Measurements from ENCODE around the gene TCF7L2. TPM values are rescaled to one million over a fixed set of nuclear protein-coding genes. Genes with fewer than 3 reads are reported as not detected.

The TCF7L2 gene
- total RNA-seq, 1 donor from 2014 or later, result 8.2 TPM

- H3K27ac ChIP-seq, result no peak overlapping the region
- no peak for TF ChIP-seq CTCF (IDR thresholded peaks at IDR 0.05)
- H3K4me1 ChIP-seq, result peaks cover 0 to 6% of the 10 kb centered on the region in 2 donors
- no peaks in the 10 kb centered on the region for H3K36me3 ChIP-seq
- no peaks in the 10 kb centered on the region for H3K27me3 ChIP-seq
- intact Hi-C loops (cut with DNase I), result loop anchor here (5.0 kb wide), 4 partner anchors 107 to 562 kb away; no protein-coding TSS in a partner anchor
- H3K4me3 ChIP-seq, result no peak overlapping the region
- no peak for DNase-seq (ENCODE audit: low spot score in 2 of 2)
- no peaks in the 10 kb centered on the region for H3K9me3 ChIP-seq
Measured at GRCh38 chr10:113129117-113129516, 179.1 kb downstream of the TCF7L2 start.

GRCh38 chr10:113130014-113130641, 180.1 kb downstream of the TCF7L2 start:
- no peaks in the 10 kb centered on the region for H3K36me3 ChIP-seq
- intact Hi-C loops (cut with DNase I), result no loop called here
- no peak overlapping the region for H3K4me3 ChIP-seq
- no peak for TF ChIP-seq CTCF (IDR thresholded peaks at IDR 0.05)
- no peak overlapping the region for H3K27ac ChIP-seq
- DNase-seq (ENCODE audit: low spot score in 2 of 2), result no peak
- peaks cover 0 to 6% of the 10 kb centered on the region in 2 donors for H3K4me1 ChIP-seq
- no peaks in the 10 kb centered on the region for H3K27me3 ChIP-seq
- no peaks in the 10 kb centered on the region for H3K9me3 ChIP-seq

DNA sequence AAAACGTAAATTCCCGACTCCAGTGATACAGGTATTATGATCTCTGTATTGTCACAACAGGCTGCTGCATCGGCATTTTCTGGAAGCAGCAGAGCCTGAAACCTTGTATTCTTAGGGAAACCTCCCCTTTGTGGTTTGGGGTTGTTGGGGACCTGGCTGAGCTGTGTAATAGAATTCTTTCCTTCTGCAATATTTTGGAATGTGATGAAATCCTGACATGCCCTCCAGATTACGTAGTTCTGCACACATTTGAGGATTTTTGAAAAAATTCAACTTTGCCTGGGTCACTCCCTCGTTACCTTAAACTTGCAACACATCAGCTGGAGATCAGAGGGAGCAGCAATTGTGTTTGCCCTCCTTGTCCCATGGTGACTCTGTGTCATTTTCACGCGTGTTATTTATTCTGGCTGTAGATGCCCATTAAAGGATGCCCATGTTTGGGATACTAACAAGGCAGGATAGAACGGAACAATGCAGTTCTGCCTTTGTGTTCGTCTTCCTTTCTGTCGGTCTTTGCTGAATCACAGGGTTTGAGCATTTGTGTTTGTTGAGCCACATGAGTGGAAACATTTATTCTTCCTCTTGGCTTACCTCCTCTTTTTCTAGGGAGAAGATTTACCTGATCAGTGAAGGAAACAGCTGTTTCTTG, 181.7 kb downstream of the TCF7L2 start:
- H3K27ac ChIP-seq, result no peak overlapping the region
- no peak for TF ChIP-seq CTCF (IDR thresholded peaks at IDR 0.05)
- H3K9me3 ChIP-seq, result no peaks in the 10 kb centered on the region
- DNase-seq (ENCODE audit: low spot score in 2 of 2), result no peak
- H3K4me3 ChIP-seq, result no peak overlapping the region
- no peaks in the 10 kb centered on the region for H3K27me3 ChIP-seq
- no peaks in the 10 kb centered on the region for H3K36me3 ChIP-seq
- intact Hi-C loops (cut with DNase I), result no loop called here
- H3K4me1 ChIP-seq, result peaks cover 0 to 2% of the 10 kb centered on the region in 2 donors

DNA sequence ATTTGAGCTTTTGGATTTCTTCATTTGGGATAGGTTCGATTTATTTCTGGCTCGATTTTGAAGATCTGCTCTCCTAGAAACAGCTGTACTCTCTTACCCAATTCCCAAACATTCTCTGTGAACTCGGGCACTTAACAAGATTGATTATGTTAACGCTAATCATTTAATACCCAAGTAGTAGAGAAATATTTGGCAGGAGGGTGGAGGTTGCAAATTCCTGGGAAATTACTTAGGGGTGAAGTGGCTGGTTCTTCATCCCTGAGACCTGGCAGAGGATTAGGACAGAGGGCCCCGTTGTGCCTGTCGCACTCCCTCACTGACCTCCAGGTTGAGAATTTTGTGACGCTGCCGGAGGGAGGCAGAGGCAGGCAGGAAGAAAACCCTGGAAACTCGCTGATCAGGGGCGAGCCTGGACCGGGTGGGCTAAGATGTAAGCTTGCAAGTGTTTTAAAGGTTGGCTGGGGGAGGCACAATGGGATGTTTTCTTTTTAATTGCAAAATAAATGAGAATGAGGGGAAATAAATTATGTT, 182.6 kb downstream of the TCF7L2 start:
- no peak for DNase-seq (ENCODE audit: low spot score in 2 of 2)
- Histone ChIP-seq H3K4me3 (no peak overlapping the region), H3K9me3 (no peaks in the 10 kb centered on the region), H3K27me3 (no peaks in the 10 kb centered on the region), H3K36me3 (no peaks in the 10 kb centered on the region), H3K27ac (no peak overlapping the region), H3K4me1 (peaks cover 0 to 2% of the 10 kb centered on the region in 2 donors)
- intact Hi-C loops (cut with DNase I), result no loop called here
- TF ChIP-seq CTCF (IDR thresholded peaks at IDR 0.05), result no peak

- Histone ChIP-seq H3K4me3 (no peak overlapping the region), H3K36me3 (no peaks in the 10 kb centered on the region), H3K4me1 (peaks cover 0 to 6% of the 10 kb centered on the region in 2 donors), H3K27me3 (no peaks in the 10 kb centered on the region), H3K27ac (no peak overlapping the region), H3K9me3 (no peaks in the 10 kb centered on the region)
- no peak for TF ChIP-seq CTCF (IDR thresholded peaks at IDR 0.05)
- intact Hi-C loops (cut with DNase I), result no loop called here
- DNase-seq (ENCODE audit: low spot score in 2 of 2), result no peak
Measured at GRCh38 chr10:113133497-113134115, 183.6 kb downstream of the TCF7L2 start.
